ENCODE data around the gene POLN.
A peak's percentile ranks its signal among the peaks of the same experiment; 100 is the strongest.

POLN gene

DNA sequence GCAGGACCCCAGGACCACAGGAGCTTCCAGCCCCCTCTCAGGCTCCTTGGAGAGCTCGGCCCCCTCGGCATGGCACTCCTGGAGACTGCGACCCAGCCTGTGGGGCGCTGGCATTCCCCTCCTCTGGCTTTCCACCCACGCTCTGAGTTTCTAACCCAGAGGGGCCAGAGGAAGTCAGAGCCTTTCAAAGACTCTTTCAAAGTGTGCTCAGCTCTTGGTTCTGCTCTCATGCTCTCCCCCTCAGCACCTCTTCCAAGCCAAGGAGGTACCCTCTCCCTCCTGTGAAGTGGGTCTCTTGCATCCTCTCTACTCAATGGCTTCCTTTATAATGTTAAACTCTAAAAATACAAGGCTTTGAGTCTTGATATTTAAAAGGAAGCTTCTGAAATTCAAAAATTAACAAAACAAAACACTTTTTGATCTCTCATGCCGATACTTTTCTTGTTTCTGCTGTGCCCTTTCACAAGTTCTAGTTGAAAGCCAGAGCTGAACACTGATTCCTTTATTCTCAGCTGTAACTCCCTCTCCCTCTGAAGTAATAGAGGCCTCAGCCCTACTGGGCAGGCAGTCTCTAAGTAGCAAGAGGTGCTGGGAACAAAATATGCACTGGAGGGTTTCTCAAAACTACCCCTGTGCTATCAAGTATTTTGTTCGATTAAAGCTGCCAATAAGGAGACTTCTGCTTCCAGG is 100.0 kb downstream of the POLN start:
- no peak for DNase-seq

DNA sequence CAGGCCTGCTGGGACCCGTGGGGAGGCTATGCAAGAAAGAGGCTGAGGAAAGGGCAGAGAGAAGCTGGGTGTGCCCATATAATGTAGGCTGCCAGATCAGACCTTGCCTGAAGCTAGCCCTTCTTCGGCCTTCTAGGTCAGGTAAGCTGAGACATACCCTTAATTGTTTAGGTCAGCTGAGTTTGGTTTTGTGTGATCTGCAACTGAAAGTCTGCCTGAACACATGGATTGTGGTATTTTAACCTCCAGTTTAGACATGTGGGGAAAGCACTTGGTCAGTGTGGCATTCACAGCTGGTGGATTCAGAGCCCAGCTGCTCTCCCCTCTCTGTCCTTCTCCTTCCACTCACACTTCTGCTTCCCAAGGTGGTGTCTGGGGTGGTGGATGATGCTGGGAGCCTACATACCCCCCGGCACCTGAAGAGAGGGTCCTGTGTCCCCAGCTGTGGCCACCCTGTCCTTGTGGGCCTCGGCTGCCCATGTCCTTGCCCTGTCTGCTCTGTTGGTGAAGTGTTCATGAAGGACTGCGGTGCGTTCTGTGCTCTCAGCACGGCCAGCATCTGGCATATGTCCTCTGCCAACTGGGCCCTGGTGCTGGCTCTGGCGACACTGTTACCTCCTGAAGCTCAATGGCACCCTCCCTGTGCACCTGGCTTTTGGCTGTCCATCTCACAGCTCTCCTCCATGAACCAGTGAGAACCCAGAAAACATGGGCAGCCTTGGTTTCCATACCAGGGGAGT is 100.7 kb downstream of the POLN start:
- H3K4me3 ChIP-seq (ENCODE audit: control insufficient read depth in 1 of 7, extremely low read depth in 1 of 7, insufficient read depth in 4 of 7, low read depth in 2 of 7, low read length in 6 of 7) = no peak overlapping the region
- peaks cover 0 to 2% (median 0%) of the 10 kb centered on the region in 5 experiments for H3K9me3 ChIP-seq (ENCODE audit: control extremely low read depth in 1 of 5, control insufficient read depth in 4 of 5, insufficient read depth in 2 of 5, low read depth in 1 of 5, low read length in 4 of 5)
- no peak overlapping the region for H3K27ac ChIP-seq (ENCODE audit: insufficient read depth in 1 of 2, low read depth in 1 of 2, low read length in 2 of 2, poor library complexity in 1 of 2, severe bottlenecking in 2 of 2)
- ChIA-PET POLR2A (no interaction called here), CTCF (interaction anchor here (0.7 kb wide), 1 partner anchor 11 kb away, joined by 3 read pairs; no protein-coding TSS in a partner anchor)
- H3K27me3 ChIP-seq (replicated peaks in 2 of 5; ENCODE audit: control insufficient read depth in 4 of 5, insufficient read depth in 5 of 5, low read length in 4 of 5) = peaks cover 0 to 20% (median 0%) of the 10 kb centered on the region in 5 experiments
- WGBS (ENCODE audit: insufficient coverage) = 90% methylated on average over 7 of the region's 8 CpGs
- no peaks in the 10 kb centered on the region for H3K4me1 ChIP-seq (ENCODE audit: control extremely low read depth in 1 of 4, control insufficient read depth in 4 of 4, insufficient read depth in 4 of 4, low read length in 3 of 4)
- H3K36me3 ChIP-seq (ENCODE audit: control insufficient read depth in 4 of 4, insufficient read depth in 4 of 4, low read length in 3 of 4) = no peaks in the 10 kb centered on the region
- DNase-seq = no peak

More for the DNA sequence above, 100.0 kb downstream of the POLN start:
- 85% methylated on average over 4 of the region's 7 CpGs for WGBS (ENCODE audit: insufficient coverage)
- no peak overlapping the region for H3K4me3 ChIP-seq (ENCODE audit: control insufficient read depth in 1 of 7, extremely low read depth in 1 of 7, insufficient read depth in 4 of 7, low read depth in 2 of 7, low read length in 6 of 7)
- ChIA-PET POLR2A (no interaction called here), CTCF (interaction anchor here (0.7 kb wide), 1 partner anchor 10 kb away, joined by 3 read pairs; no protein-coding TSS in a partner anchor)
- peaks cover 0 to 15% (median 0%) of the 10 kb centered on the region in 5 experiments for H3K27me3 ChIP-seq (replicated peaks in 2 of 5; ENCODE audit: control insufficient read depth in 4 of 5, insufficient read depth in 5 of 5, low read length in 4 of 5)
- no peaks in the 10 kb centered on the region for H3K4me1 ChIP-seq (ENCODE audit: control extremely low read depth in 1 of 4, control insufficient read depth in 4 of 4, insufficient read depth in 4 of 4, low read length in 3 of 4)
- no peaks in the 10 kb centered on the region for H3K36me3 ChIP-seq (ENCODE audit: control insufficient read depth in 4 of 4, insufficient read depth in 4 of 4, low read length in 3 of 4)
- no peak overlapping the region for H3K27ac ChIP-seq (ENCODE audit: insufficient read depth in 1 of 2, low read depth in 1 of 2, low read length in 2 of 2, poor library complexity in 1 of 2, severe bottlenecking in 2 of 2)
- peaks cover 0 to 2% (median 0%) of the 10 kb centered on the region in 5 experiments for H3K9me3 ChIP-seq (ENCODE audit: control extremely low read depth in 1 of 5, control insufficient read depth in 4 of 5, insufficient read depth in 2 of 5, low read depth in 1 of 5, low read length in 4 of 5)

DNA sequence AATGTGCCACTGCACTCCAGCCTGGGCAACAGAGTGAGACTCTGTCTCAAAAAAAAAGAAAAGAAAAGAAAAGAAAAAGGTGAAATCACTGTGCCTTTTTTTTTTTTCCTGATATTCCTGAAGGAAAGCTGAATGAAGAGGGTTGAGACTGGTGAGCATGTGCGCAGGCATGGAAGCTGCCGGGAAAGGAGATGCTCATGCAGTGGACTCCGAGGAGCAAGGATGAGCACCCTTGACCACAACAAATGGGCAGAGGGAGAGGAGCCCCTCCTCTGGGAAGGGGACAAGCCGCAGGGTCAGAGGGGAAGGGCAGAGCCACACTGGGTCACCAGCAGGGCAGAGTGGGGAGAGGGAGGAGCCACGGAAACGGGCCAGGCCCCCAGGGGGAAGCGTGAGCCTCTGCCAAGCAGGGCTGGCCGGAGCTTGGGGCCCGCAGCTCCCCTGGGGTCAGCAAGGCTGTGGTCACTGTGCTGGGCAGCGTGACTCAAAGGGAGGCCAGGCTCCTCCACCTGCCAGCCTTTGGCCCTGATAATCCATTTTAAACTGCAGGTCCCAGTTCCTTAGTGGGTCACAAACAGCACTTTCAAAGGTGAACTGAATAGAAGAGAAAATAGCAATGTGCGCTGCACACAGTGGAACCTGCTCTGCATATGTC is 102.9 kb downstream of the POLN start:
- H3K27me3 ChIP-seq (replicated peaks in 2 of 5; ENCODE audit: control insufficient read depth in 4 of 5, insufficient read depth in 5 of 5, low read length in 4 of 5) = peaks cover 0 to 20% (median 0%) of the 10 kb centered on the region in 5 experiments
- WGBS (ENCODE audit: insufficient coverage) = 80% methylated on average over 9 of the region's 11 CpGs
- no peaks in the 10 kb centered on the region for H3K36me3 ChIP-seq (ENCODE audit: control insufficient read depth in 4 of 4, insufficient read depth in 4 of 4, low read length in 3 of 4)
- DNase-seq = no peak
- peaks cover 4 to 17% (median 13%) of the 10 kb centered on the region in 4 experiments for H3K4me1 ChIP-seq (ENCODE audit: control extremely low read depth in 1 of 4, control insufficient read depth in 4 of 4, insufficient read depth in 4 of 4, low read length in 3 of 4)
- ChIA-PET CTCF (no interaction called here), POLR2A (no interaction called here)
- no peak overlapping the region for H3K27ac ChIP-seq (ENCODE audit: insufficient read depth in 1 of 2, low read depth in 1 of 2, low read length in 2 of 2, poor library complexity in 1 of 2, severe bottlenecking in 2 of 2)
- no peak overlapping the region for H3K4me3 ChIP-seq (ENCODE audit: control insufficient read depth in 1 of 7, extremely low read depth in 1 of 7, insufficient read depth in 4 of 7, low read depth in 2 of 7, low read length in 6 of 7)
- peaks cover 0 to 2% (median 0%) of the 10 kb centered on the region in 5 experiments for H3K9me3 ChIP-seq (ENCODE audit: control extremely low read depth in 1 of 5, control insufficient read depth in 4 of 5, insufficient read depth in 2 of 5, low read depth in 1 of 5, low read length in 4 of 5)

DNA sequence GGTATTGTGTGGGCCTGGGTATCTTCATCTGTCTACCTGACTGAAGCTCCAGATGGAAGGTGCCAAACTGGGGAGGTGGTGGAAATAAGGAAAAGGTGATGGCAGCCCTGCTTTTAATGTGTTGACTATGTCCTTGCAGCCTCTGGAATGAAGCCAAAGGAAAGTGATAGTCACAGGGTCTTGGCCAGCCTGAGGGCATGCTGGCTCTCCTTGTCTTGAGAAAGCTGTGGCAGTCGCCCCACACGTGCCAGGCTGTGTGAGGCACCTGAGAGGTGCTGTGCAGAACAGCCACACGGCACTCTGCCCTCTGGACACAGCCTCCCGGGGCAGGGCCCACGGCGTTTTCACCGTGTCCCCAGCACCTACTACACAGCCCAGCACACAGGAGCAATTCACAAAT is 105.2 kb downstream of the POLN start:
- Histone ChIP-seq H3K4me3 (ENCODE audit: control insufficient read depth in 1 of 7, extremely low read depth in 1 of 7, insufficient read depth in 4 of 7, low read depth in 2 of 7, low read length in 6 of 7) (no peak overlapping the region), H3K9me3 (ENCODE audit: control extremely low read depth in 1 of 5, control insufficient read depth in 4 of 5, insufficient read depth in 2 of 5, low read depth in 1 of 5, low read length in 4 of 5) (peaks cover 2 to 14% (median 10%) of the 10 kb centered on the region in 5 experiments), H3K36me3 (ENCODE audit: control insufficient read depth in 4 of 4, insufficient read depth in 4 of 4, low read length in 3 of 4) (no peaks in the 10 kb centered on the region), H3K27ac (ENCODE audit: insufficient read depth in 1 of 2, low read depth in 1 of 2, low read length in 2 of 2, poor library complexity in 1 of 2, severe bottlenecking in 2 of 2) (no peak overlapping the region), H3K27me3 (replicated peaks in 2 of 5; ENCODE audit: control insufficient read depth in 4 of 5, insufficient read depth in 5 of 5, low read length in 4 of 5) (peaks cover 0 to 26% (median 3%) of the 10 kb centered on the region in 5 experiments), H3K4me1 (ENCODE audit: control extremely low read depth in 1 of 4, control insufficient read depth in 4 of 4, insufficient read depth in 4 of 4, low read length in 3 of 4) (peaks cover 4 to 17% (median 13%) of the 10 kb centered on the region in 4 experiments)
- ChIA-PET CTCF (no interaction called here), POLR2A (no interaction called here)
- DNase-seq = no peak
- WGBS (ENCODE audit: insufficient coverage) = 100% methylated on average over 2 of the region's 7 CpGs

DNA sequence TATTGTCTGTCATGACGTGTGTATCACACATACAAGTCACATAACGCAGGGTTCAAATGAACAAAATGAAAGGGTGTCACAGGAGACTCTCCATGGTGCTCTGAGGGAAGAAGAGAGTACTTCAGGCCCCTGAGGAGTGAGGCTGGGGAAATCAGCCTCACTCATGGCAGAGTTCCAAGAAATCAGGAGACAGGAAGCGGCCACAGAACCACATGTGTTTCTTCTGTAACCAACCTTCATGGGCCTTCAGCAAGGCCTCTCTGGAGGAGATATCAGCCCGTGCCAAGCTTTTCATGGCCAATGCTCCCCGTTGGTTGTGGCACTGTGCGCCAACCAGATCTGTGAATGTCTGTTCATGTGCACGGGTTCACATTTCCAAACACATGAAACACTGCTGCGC is 106.8 kb downstream of the POLN start:
- DNase-seq = peak; percentile 68 to 90 (median 89)
- 14% methylated on average over 6 of the region's 8 CpGs for WGBS (ENCODE audit: insufficient coverage)
- H3K4me3 ChIP-seq (ENCODE audit: control insufficient read depth in 1 of 7, extremely low read depth in 1 of 7, insufficient read depth in 4 of 7, low read depth in 2 of 7, low read length in 6 of 7) = no peak overlapping the region
- H3K27ac ChIP-seq (ENCODE audit: insufficient read depth in 1 of 2, low read depth in 1 of 2, low read length in 2 of 2, poor library complexity in 1 of 2, severe bottlenecking in 2 of 2) = no peak overlapping the region
- H3K27me3 ChIP-seq (replicated peaks in 2 of 5; ENCODE audit: control insufficient read depth in 4 of 5, insufficient read depth in 5 of 5, low read length in 4 of 5) = peaks cover 0 to 26% (median 3%) of the 10 kb centered on the region in 5 experiments
- POLR2A ChIA-PET = no interaction called here
- CTCF ChIA-PET = no interaction called here
- peaks cover 4 to 17% (median 13%) of the 10 kb centered on the region in 4 experiments for H3K4me1 ChIP-seq (ENCODE audit: control extremely low read depth in 1 of 4, control insufficient read depth in 4 of 4, insufficient read depth in 4 of 4, low read length in 3 of 4)
- peaks cover 2 to 17% (median 13%) of the 10 kb centered on the region in 5 experiments for H3K9me3 ChIP-seq (ENCODE audit: control extremely low read depth in 1 of 5, control insufficient read depth in 4 of 5, insufficient read depth in 2 of 5, low read depth in 1 of 5, low read length in 4 of 5)
- no peaks in the 10 kb centered on the region for H3K36me3 ChIP-seq (ENCODE audit: control insufficient read depth in 4 of 4, insufficient read depth in 4 of 4, low read length in 3 of 4)

DNA sequence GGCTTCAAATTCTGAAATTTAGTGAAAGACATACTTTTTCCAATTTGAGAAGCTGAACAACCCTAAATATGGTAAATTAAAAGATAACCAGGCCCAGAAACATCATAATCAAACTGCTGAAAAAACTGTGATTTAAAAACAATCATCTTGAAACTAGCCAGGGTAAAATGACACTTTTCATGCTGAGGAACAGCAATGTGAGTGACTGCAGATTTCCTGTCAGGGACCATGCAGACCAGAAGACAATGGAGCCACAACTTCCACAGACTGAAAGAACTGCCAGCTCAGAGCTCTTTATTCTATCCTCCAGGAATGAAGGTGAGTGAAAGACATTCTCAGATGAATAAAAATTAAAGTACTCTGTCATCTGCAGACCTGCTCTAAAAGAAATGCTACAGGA is 109.5 kb downstream of the POLN start:
- Histone ChIP-seq H3K36me3 (ENCODE audit: control insufficient read depth in 4 of 4, insufficient read depth in 4 of 4, low read length in 3 of 4) (no peaks in the 10 kb centered on the region), H3K27ac (ENCODE audit: insufficient read depth in 1 of 2, low read depth in 1 of 2, low read length in 2 of 2, poor library complexity in 1 of 2, severe bottlenecking in 2 of 2) (no peak overlapping the region), H3K9me3 (ENCODE audit: control extremely low read depth in 1 of 5, control insufficient read depth in 4 of 5, insufficient read depth in 2 of 5, low read depth in 1 of 5, low read length in 4 of 5) (peaks cover 2 to 17% (median 13%) of the 10 kb centered on the region in 5 experiments), H3K27me3 (replicated peaks in 2 of 5; ENCODE audit: control insufficient read depth in 4 of 5, insufficient read depth in 5 of 5, low read length in 4 of 5) (peaks cover 0 to 16% (median 3%) of the 10 kb centered on the region in 5 experiments), H3K4me1 (ENCODE audit: control extremely low read depth in 1 of 4, control insufficient read depth in 4 of 4, insufficient read depth in 4 of 4, low read length in 3 of 4) (peaks cover 4 to 17% (median 13%) of the 10 kb centered on the region in 4 experiments), H3K4me3 (ENCODE audit: control insufficient read depth in 1 of 7, extremely low read depth in 1 of 7, insufficient read depth in 4 of 7, low read depth in 2 of 7, low read length in 6 of 7) (no peak overlapping the region)
- DNase-seq = peak; percentile 6 to 41 (median 15)
- ChIA-PET POLR2A (no interaction called here), CTCF (no interaction called here)

Measured in common myeloid progenitor, CD34-positive (primary cell).